ENCODE results near the gene PRKCD. TPM values are rescaled to one million over a fixed set of nuclear protein-coding genes. Genes with fewer than 3 reads are reported as not detected.

PRKCD gene
- polyA plus RNA-seq, 1 experiment: 13.7 TPM

DNA sequence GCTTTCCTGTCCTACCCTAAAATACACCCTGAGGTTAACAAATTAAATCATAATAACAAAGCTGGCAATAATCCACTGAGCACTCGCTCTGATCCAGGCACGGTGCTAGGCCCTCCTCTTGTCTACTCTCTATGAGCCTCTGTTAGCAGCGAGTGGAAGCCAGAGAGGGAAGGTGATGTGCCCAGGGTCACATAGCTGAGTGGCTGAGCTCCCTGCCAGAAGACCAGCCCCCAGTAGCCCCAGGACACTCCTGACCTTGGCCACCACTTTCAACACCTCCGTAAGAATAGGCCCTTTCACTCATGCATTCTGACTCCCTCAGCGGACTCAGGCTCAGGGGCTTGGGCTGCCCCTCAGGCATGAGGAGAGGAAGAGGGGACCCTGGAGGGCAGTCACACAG lies 9.5 kb upstream of the PRKCD start:
- H3K4me3 ChIP-seq (ENCODE audit: low read depth, low read length): no peak overlapping the region
- H3K27me3 ChIP-seq (ENCODE audit: control insufficient read depth, insufficient read depth, low read length): peaks cover 8% of the 10 kb centered on the region
- no peaks in the 10 kb centered on the region; the same call in 1 of the 2 replicates for H3K9me3 ChIP-seq (ENCODE audit: control insufficient read depth, insufficient read depth, low read length)
- DNase-seq (ENCODE audit: low read depth, low spot score): no peak
- CTCF ChIA-PET: interaction anchor here (1.0 kb wide), 1 partner anchor 45 kb away, joined by 5 read pairs; no protein-coding TSS in a partner anchor
- H3K27ac ChIP-seq (ENCODE audit: low read depth, low read length): no peak overlapping the region
- TF ChIP-seq, protein P1, sequence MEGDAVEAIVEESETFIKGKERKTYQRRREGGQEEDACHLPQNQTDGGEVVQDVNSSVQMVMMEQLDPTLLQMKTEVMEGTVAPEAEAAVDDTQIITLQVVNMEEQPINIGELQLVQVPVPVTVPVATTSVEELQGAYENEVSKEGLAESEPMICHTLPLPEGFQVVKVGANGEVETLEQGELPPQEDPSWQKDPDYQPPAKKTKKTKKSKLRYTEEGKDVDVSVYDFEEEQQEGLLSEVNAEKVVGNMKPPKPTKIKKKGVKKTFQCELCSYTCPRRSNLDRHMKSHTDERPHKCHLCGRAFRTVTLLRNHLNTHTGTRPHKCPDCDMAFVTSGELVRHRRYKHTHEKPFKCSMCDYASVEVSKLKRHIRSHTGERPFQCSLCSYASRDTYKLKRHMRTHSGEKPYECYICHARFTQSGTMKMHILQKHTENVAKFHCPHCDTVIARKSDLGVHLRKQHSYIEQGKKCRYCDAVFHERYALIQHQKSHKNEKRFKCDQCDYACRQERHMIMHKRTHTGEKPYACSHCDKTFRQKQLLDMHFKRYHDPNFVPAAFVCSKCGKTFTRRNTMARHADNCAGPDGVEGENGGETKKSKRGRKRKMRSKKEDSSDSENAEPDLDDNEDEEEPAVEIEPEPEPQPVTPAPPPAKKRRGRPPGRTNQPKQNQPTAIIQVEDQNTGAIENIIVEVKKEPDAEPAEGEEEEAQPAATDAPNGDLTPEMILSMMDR (IDR thresholded peaks at IDR 0.05; ENCODE audit: low read depth, low read length): no peak
- POLR2A ChIA-PET: no interaction called here

DNA sequence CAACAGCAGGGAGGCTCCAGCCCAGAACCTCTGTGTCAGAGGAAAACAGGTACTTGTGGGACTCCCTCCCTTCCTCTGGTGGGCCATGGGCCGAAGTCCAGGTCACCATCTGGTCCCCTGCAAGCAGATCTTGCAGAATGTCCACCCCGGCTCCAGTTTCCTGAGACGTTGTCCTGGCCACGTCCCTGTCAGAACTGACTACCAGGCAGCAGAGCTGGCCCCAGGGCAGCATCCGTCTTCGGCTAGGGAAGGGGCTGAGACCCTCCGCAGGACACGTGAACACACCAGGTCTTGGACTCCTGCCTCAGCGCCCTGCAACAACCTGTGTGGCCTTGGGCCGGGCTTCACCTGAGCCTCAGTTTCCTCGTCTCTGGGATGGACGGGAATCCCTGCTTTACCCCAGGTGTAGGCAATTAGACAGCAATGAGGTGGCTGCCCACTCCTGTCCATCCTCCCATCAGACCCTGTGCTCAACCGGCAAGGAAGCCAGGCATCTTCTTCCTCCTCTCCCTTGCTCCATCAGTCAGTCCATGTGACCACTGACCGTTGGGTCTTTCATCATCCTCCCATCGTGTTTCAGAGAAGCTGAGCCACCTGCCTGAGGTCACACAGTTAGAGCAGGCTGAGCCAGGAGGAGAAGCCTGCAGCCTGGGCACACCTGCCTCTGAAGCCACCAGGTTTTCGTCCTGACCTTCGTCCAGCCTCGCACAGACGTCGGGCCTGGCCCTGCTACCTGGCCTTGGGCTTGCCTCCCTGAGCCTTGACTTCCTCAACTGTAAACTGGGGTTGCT lies 8.9 kb upstream of the PRKCD start:
- Histone ChIP-seq H3K4me3 (ENCODE audit: low read depth, low read length) (no peak overlapping the region), H3K27ac (ENCODE audit: low read depth, low read length) (no peak overlapping the region), H3K9me3 (ENCODE audit: control insufficient read depth, insufficient read depth, low read length) (no peaks in the 10 kb centered on the region; the same call in 1 of the 2 replicates), H3K27me3 (ENCODE audit: control insufficient read depth, insufficient read depth, low read length) (peaks cover 14% of the 10 kb centered on the region)
- TF ChIP-seq, protein P1 (IDR thresholded peaks at IDR 0.05; ENCODE audit: low read depth, low read length): no peak
- CTCF ChIA-PET: interaction anchor here (1.0 kb wide), 1 partner anchor 45 kb away, joined by 5 read pairs; no protein-coding TSS in a partner anchor
- DNase-seq (ENCODE audit: low read depth, low spot score): no peak
- POLR2A ChIA-PET: no interaction called here

DNA sequence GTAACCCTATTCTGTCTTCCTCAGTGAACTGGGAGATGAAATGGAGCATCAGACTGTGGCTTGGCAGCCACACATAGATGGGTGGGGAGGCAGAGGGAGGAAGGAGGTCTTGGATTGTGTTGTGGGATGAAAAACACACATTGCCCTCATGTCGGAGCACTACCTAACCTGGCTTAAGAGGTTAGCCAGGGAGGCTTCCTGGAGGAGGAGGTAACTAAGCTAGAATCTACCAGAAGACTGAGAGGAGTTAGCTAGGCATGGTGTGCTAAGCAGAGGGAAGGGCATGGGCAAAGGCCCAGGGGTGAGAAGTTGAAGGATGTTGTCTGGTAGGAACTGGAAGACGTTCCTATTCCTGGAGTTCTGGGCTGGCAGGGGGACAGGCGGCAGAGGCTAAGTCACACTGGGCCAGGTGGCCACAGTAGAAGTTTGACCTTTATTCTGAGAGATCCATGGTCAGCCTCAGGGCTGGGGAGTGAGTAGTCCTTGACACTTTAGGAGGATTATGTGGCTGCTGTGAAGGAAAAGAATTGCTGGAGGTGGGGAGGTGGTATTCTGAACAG lies 7.7 kb upstream of the PRKCD start:
- TF ChIP-seq, protein P1 (IDR thresholded peaks at IDR 0.05; ENCODE audit: low read depth, low read length): no peak
- DNase-seq (ENCODE audit: low read depth, low spot score): no peak
- CTCF ChIA-PET: no interaction called here
- Histone ChIP-seq H3K9me3 (ENCODE audit: control insufficient read depth, insufficient read depth, low read length) (no peaks in the 10 kb centered on the region; the same call in 1 of the 2 replicates), H3K27ac (ENCODE audit: low read depth, low read length) (no peak overlapping the region), H3K4me3 (ENCODE audit: low read depth, low read length) (no peak overlapping the region), H3K27me3 (ENCODE audit: control insufficient read depth, insufficient read depth, low read length) (peaks cover 22% of the 10 kb centered on the region)
- POLR2A ChIA-PET: no interaction called here

DNA sequence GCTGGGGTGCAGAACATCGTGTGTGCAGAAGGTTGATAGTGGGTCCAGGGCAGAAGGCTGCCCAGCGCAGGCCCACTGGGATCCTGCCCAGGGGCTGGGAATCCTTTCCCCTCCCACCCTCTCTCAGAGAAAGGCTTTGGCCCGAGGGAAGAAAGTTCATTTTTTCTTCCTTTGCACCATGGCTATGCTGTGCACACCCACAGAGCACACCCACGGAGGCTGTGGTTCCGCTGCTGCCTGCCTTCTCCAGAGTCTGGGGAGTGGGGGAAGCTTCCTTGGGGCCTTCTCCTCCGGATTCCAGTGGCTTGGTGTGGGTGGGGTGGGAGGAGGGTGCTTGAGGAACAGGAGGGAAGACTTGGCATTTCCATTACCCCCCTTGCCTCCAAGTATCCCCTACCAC lies 7.0 kb upstream of the PRKCD start:
- CTCF ChIA-PET: no interaction called here
- no peak overlapping the region for H3K27ac ChIP-seq (ENCODE audit: low read depth, low read length)
- peaks cover 25% of the 10 kb centered on the region for H3K27me3 ChIP-seq (ENCODE audit: control insufficient read depth, insufficient read depth, low read length)
- no peak overlapping the region for H3K4me3 ChIP-seq (ENCODE audit: low read depth, low read length)
- TF ChIP-seq, protein P1 (IDR thresholded peaks at IDR 0.05; ENCODE audit: low read depth, low read length): no peak
- POLR2A ChIA-PET: no interaction called here
- no peak for DNase-seq (ENCODE audit: low read depth, low spot score)
- H3K9me3 ChIP-seq (ENCODE audit: control insufficient read depth, insufficient read depth, low read length): no peaks in the 10 kb centered on the region; the same call in 1 of the 2 replicates

DNA sequence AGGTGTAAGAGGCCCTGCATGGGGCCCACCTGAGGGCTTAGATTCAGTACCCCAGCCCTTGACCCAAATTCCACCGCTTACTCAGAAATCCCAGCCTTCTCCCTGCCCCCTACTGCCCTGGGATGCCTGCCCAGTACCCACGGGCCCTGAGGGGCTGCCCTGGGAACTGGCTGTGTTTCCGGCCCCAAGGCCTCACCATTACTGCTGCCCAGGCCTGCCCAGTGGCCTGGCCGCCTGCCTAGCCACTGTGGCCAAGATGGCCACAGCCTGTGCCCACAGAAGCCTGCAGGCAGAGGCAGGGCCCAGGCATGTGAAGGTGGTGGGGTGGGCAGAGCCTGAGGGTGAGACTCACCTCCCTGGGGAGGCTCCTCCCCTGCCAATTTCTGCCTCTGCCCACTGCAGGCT lies 6.1 kb upstream of the PRKCD start:
- POLR2A ChIA-PET: no interaction called here
- Histone ChIP-seq H3K9me3 (ENCODE audit: control insufficient read depth, insufficient read depth, low read length) (no peaks in the 10 kb centered on the region; the same call in 1 of the 2 replicates), H3K27me3 (ENCODE audit: control insufficient read depth, insufficient read depth, low read length) (peaks cover 25% of the 10 kb centered on the region), H3K27ac (ENCODE audit: low read depth, low read length) (no peak overlapping the region), H3K4me3 (ENCODE audit: low read depth, low read length) (no peak overlapping the region)
- no peak for DNase-seq (ENCODE audit: low read depth, low spot score)
- CTCF ChIA-PET: interaction anchor here (1.3 kb wide), 1 partner anchor 42 kb away, joined by 4 read pairs; no protein-coding TSS in a partner anchor
- TF ChIP-seq, protein P1 (IDR thresholded peaks at IDR 0.05; ENCODE audit: low read depth, low read length): no peak

Data from AG04450 (cell line).